CMK (cell line): ENCODE data around the gene FOXK2.
"Not testable (repeated sequence)": the region's sequence is repeated elsewhere in the genome, so short reads cannot be mapped to it uniquely, and the experiment has no call there.

Source experiments
- DNase-seq: peaks from one replicate; pipeline ENCODE4 v3.0.0-alpha.2; 2010; ENCODE audit warnings: low read depth

The FOXK2 gene

GRCh38 chr17:82531431-82531881 is 11.9 kb downstream of the FOXK2 start:
- no peak for DNase-seq

GRCh38 chr17:82534401-82534812 is 14.9 kb downstream of the FOXK2 start:
- DNase-seq: no peak

- DNase-seq: no peak
Measured at GRCh38 chr17:82536512-82537201, 17.1 kb downstream of the FOXK2 start.

- not testable (repeated sequence) for DNase-seq
Measured at GRCh38 chr17:82537228-82537627, 17.7 kb downstream of the FOXK2 start.

- not testable (repeated sequence) for DNase-seq
Measured at GRCh38 chr17:82539076-82539475, 19.5 kb downstream of the FOXK2 start.

- no peak for DNase-seq
Measured at GRCh38 chr17:82542439-82542838, 22.9 kb downstream of the FOXK2 start.

- no peak for DNase-seq
Measured at GRCh38 chr17:82544431-82545070, 25.0 kb downstream of the FOXK2 start.

GRCh38 chr17:82545071-82545462 is 25.5 kb downstream of the FOXK2 start:
- DNase-seq: no peak

GRCh38 chr17:82547981-82548380 is 28.4 kb downstream of the FOXK2 start:
- no peak for DNase-seq

GRCh38 chr17:82548681-82549303 is 29.3 kb downstream of the FOXK2 start:
- no peak for DNase-seq

- peak; percentile 27 for DNase-seq
Measured at GRCh38 chr17:82551779-82552457, 32.4 kb downstream of the FOXK2 start.

GRCh38 chr17:82552580-82552979 is 33.0 kb downstream of the FOXK2 start:
- no peak for DNase-seq

- DNase-seq: no peak
Measured at GRCh38 chr17:82553210-82553930, 33.8 kb downstream of the FOXK2 start.

- DNase-seq: not testable (repeated sequence)
Measured at GRCh38 chr17:82557510-82557909, 38.0 kb downstream of the FOXK2 start.

GRCh38 chr17:82559566-82560251 is 40.2 kb downstream of the FOXK2 start:
- no peak for DNase-seq

- DNase-seq: no peak
Measured at GRCh38 chr17:82560252-82560642, 40.7 kb downstream of the FOXK2 start.

- no peak for DNase-seq
Measured at GRCh38 chr17:82560802-82561428, 41.4 kb downstream of the FOXK2 start.

- no peak for DNase-seq
Measured at GRCh38 chr17:82561429-82562035, 42.0 kb downstream of the FOXK2 start.

- not testable (repeated sequence) for DNase-seq
Measured at GRCh38 chr17:82562718-82563220, 43.2 kb downstream of the FOXK2 start.

GRCh38 chr17:82563318-82563717 is 43.8 kb downstream of the FOXK2 start:
- DNase-seq: no peak
